AG08396 (cell line): ENCODE results near the gene ABTB2.

Experiments
- DNase-seq: peaks from one replicate; pipeline ENCODE4 v3.0.0; 2012; ENCODE audit warnings: low spot score, mixed read lengths

The ABTB2 gene

GRCh38 chr11:34315394-34315793 is 42.4 kb downstream of the ABTB2 start:
- DNase-seq, result no peak

- no peak for DNase-seq
These were observed 42.9 kb downstream of the ABTB2 start for GRCh38 chr11:34314936-34315335.

GRCh38 chr11:34314176-34314575 is 43.6 kb downstream of the ABTB2 start:
- DNase-seq, result no peak

GRCh38 chr11:34313099-34313517 is 44.7 kb downstream of the ABTB2 start:
- no peak for DNase-seq

DNA sequence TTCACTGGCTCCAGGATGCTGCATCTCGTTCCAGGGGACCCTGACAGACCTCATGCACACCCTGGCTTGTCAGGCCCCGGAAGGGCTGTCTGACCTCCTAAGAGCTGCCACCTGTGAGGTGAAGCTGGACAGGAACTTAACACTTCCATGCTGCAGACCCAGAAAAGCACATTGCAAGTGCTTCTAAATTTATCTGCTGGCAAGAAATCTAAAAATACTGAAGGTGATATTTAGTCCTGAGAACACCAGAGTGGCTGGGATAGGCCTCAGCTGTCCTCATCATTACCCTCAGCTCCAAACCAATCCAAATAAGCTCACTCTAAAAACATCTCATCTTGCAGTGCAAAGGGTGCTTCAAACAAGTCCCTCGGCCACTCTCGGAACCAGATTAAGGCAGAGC is 46.7 kb downstream of the ABTB2 start:
- DNase-seq, result no peak

GRCh38 chr11:34309965-34310364 is 47.8 kb downstream of the ABTB2 start:
- no peak for DNase-seq

DNA sequence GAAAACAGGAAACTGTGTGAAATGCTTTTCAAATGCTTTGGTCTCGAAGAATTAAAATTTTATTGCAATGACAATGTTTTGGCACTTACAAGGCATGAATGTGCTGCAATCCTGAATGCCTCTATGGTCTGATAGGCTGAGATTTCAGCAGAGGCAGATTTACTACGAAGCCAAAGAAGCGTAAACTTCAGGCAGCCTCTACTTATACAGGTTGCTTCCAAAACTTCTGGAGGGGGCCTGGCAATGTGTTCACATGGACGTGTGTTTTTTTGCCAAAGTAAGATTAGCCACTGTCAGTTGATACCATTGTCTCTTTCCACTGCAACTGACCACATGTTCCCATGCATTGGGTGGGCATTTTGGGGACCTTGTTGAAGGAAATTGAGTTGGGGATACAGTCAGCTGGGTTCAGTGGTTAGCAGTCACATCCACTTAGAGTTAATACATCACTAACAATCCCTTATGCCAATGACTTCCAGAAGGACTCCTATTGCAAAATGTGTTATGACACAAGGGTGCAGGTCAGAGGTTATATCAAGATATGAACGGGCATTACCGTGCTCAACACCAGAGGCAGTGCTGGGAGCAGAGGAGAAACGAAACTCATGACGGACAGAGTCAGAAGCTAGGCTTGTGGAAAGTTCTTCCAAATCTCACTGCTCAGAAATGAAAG is 48.8 kb downstream of the ABTB2 start:
- DNase-seq, result no peak

DNA sequence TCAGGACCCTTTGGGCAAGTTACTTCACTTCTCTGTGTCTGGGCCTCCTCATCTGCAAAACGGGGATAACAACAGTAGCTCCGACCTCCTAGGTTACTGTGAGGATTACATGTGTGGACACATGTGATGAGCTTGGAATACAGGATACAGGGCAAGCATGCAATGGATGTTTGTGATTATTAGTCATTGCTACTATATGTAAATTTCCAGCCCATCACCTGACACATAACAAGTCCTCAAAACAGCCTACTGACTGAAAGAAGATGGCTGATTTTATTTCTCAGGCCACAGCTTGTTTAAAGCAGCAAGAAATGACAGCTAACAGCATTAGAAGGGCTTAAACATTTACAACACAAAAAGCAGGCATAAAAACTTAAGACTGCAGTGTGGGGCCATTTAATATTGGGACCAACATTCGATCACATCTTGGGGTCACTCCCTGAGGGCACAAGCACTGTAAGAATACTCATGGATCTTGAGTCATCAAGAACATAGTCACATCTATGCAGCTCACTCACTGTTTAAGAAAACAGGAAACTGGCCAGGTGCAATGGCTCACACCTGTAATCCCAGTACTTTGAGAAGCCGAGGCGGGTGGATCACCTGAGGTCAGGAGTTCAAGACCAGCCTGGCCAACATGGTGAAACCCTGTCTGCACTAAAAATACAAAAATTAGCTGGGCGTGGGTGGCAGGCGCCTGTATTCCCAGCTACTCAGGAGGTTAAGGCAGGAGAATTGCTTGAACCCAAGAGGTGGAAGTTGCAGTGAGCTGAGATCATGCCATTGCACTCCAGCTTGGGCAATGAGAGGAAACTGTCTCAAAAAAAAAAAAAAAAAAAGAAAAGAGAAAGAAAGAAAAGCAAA is 49.5 kb downstream of the ABTB2 start:
- no peak for DNase-seq

GRCh38 chr11:34305780-34306179 is 52.0 kb downstream of the ABTB2 start:
- no peak for DNase-seq

GRCh38 chr11:34305193-34305592 is 52.6 kb downstream of the ABTB2 start:
- DNase-seq, result no peak

GRCh38 chr11:34303028-34303570 is 54.7 kb downstream of the ABTB2 start:
- no peak for DNase-seq

GRCh38 chr11:34302046-34302921 is 55.5 kb downstream of the ABTB2 start:
- peak; percentile 80 for DNase-seq

DNA sequence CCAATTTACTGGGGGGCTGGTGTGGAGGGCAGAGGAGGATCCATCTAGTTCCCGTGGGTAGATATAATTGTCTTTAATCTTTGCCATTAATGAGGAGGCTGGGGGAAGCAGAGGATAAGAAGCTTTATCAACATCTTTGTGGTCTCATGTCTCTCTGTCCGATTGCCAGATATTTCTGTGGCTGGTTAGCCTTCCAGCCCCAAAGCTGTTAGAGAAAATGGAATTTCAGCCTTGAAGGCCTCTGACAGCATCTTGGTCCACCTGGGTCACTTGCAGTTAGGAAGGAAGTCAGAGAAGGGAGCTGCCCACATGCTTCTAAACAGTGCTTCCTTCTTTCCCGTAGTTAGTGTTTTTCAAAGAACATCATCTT is 56.9 kb downstream of the ABTB2 start:
- DNase-seq, result no peak

GRCh38 chr11:34300026-34300925 is 57.5 kb downstream of the ABTB2 start:
- no peak for DNase-seq

GRCh38 chr11:34299284-34299972 is 58.4 kb downstream of the ABTB2 start:
- no peak for DNase-seq

- DNase-seq, result no peak
These were observed 58.9 kb downstream of the ABTB2 start for GRCh38 chr11:34298871-34299270.

- DNase-seq, result no peak
These were observed 61.4 kb downstream of the ABTB2 start for GRCh38 chr11:34296412-34296811.

DNA sequence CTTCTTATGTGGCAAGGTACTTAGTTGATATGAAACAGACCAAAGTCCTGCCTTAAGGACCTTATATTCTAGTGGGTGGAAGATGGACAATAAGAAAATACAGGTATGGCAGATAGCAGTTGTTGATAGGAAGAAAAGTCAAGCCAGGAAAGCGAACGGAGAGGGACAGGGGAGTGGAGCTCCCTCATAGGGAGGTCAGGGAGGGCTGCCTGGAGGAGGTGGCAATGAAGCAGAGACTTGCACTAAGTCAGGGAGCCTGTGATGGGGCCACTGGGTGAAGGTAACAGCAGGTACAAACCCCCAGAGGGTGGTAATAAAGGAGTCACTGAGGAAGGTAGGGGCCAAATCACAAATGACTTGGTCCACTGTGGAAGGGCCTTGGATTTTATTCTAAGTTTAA is 65.3 kb downstream of the ABTB2 start:
- no peak for DNase-seq

- DNase-seq, result no peak
These were observed 65.7 kb downstream of the ABTB2 start for GRCh38 chr11:34292111-34292510.

DNA sequence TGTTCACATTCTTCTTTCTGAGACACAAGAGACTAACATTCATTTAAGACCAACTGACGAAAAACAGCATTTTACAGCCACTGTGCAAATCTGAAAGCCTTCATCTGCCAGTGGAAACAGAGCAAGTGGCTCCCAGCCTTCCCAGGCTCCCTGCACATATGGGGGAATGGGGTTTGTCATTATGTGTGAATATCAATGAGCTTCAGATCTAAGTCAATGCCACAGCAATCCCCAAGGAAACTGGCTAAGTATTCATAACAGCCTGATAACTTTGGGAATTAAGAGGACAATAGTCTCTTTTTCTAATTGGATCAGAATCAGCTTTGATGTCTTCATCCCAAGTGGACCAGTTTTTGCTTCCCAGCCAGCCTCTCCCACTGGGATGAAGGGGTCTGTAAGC is 66.9 kb downstream of the ABTB2 start:
- no peak for DNase-seq

DNA sequence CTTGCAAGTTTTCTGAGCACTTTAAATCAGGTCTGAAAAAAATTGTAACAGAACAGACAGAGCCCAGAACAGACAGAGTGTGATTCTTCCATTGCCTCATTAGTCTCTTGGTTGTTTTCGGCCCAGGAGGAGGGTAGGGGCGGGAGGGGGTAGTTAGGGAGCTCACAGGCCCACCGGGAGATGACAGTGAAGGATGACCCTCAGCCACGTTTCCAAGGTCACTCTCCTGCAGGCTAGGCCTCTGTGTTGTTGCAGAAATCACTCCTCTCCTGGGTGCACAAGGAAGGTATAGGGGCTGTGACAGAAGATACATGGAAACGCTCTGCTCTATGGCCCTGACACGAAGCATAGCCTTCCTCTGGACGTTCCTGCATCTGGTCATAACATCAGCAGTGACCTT is 69.3 kb downstream of the ABTB2 start:
- no peak for DNase-seq
